Prostate gland (tissue), 2 donors: ENCODE results near the gene SYDE2. TPM values are rescaled to one million over a fixed set of nuclear protein-coding genes. Genes with fewer than 3 reads are reported as not detected.

Experiments
- DNase-seq: peaks from one replicate; pipeline ENCODE4 v3.0.0-alpha.2; 2019; ENCODE audit warnings: low spot score
- H3K27ac ChIP-seq, 2 donors: fragments of 200-600 bp; sonication (generic); 2 replicates each; pipeline ENCODE4 v1.5.1; 2017 to 2019
- H3K27me3 ChIP-seq: fragments of 200-600 bp; sonication (generic); replicated peaks from 2 replicates; pipeline ENCODE4 v1.5.1; 2019; ENCODE audit not compliant: insufficient read depth
- H3K36me3 ChIP-seq, 2 donors: fragments of 200-600 bp; sonication (generic); 1 replicate in 1 of 2; 2 replicates in 1 of 2; pipeline versions ENCODE4 v1.5.1 to v1.8.1; 2017 to 2019
- H3K4me1 ChIP-seq: fragments of 200-600 bp; sonication (generic); replicated peaks from 2 replicates; pipeline ENCODE4 v1.5.1; 2019
- H3K4me3 ChIP-seq, 2 donors: fragments of 200-600 bp; sonication (generic); 2 replicates each; pipeline ENCODE4 v1.5.1; 2017 to 2019
- H3K9me3 ChIP-seq: fragments of 200-600 bp; sonication (generic); 2 replicates; pipeline ENCODE4 v1.5.1; 2017
- POLR2A ChIP-seq: fragments of 450-650 bp; IDR thresholded peaks from one replicate; pipeline ENCODE4 v1.6.1; 2016; ENCODE audit warnings: antibody characterized with exemption, mild to moderate bottlenecking
- POLR2AphosphoS5 ChIP-seq: sonication (generic); formaldehyde crosslinking; IDR thresholded peaks from one replicate; pipeline ENCODE4 v1.6.1; 2017; ENCODE audit warnings: antibody characterized with exemption
- WGBS: methylation state at CpG from one replicate; pipeline ENCODE4 v1.1.5; 2018; 5-methylcytosine and 5-hydroxymethylcytosine counted together
- intact Hi-C: fragments of 100-400 bp; cut with DNase I; formaldehyde crosslinking; loops from one replicate; pipeline ENCODE4 v1.14.2; 2022
- total RNA-seq, 2 donors: library from RNA; depleted of rRNA; stranded (reverse); fragments of >200 nt; gene quantifications; one replicate each; pipeline ENCODE4 v1.1.0, GENCODE V29; 2016
- TF ChIP-seq, protein P1 (sequence below), 4 experiments: fragments of 200-600 bp in 2 of 4; fragments of 450-650 bp in 2 of 4; sonication (generic) in 2 of 4; IDR thresholded peaks; 1 replicate in 3 of 4; 2 replicates in 1 of 4; pipeline ENCODE4 v1.5.1; 2016 to 2019; ENCODE audit warnings: antibody characterized with exemption in 4 of 4, mild to moderate bottlenecking in 2 of 4, moderate library complexity in 2 of 4

Gene SYDE2
- total RNA-seq, 2 donors from 2014 or later: 6.6 to 8.4 TPM

GRCh38 chr1:85157436-85157835 lies 43.4 kb downstream of the SYDE2 start:
- intact Hi-C loops: no loop called here
- no peak for DNase-seq
- Histone ChIP-seq H3K4me3 (no peak overlapping the region), H3K36me3 (no peaks in the 10 kb centered on the region), H3K27ac (no peak overlapping the region), H3K4me1 (no peaks in the 10 kb centered on the region), H3K9me3 (no peaks in the 10 kb centered on the region), H3K27me3 (no peaks in the 10 kb centered on the region)
- TF ChIP-seq POLR2AphosphoS5 (no peak), POLR2A (no peak)
- TF ChIP-seq, protein P1, sequence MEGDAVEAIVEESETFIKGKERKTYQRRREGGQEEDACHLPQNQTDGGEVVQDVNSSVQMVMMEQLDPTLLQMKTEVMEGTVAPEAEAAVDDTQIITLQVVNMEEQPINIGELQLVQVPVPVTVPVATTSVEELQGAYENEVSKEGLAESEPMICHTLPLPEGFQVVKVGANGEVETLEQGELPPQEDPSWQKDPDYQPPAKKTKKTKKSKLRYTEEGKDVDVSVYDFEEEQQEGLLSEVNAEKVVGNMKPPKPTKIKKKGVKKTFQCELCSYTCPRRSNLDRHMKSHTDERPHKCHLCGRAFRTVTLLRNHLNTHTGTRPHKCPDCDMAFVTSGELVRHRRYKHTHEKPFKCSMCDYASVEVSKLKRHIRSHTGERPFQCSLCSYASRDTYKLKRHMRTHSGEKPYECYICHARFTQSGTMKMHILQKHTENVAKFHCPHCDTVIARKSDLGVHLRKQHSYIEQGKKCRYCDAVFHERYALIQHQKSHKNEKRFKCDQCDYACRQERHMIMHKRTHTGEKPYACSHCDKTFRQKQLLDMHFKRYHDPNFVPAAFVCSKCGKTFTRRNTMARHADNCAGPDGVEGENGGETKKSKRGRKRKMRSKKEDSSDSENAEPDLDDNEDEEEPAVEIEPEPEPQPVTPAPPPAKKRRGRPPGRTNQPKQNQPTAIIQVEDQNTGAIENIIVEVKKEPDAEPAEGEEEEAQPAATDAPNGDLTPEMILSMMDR (IDR thresholded peaks at IDR 0.05): no peak

GRCh38 chr1:85153149-85153891 lies 47.5 kb downstream of the SYDE2 start:
- no peak overlapping the region for H3K27ac ChIP-seq
- WGBS: 48% methylated on average over 4 of the region's 4 CpGs
- no peak for TF ChIP-seq POLR2AphosphoS5
- TF ChIP-seq POLR2A: no peak
- TF ChIP-seq, protein P1 (IDR thresholded peaks at IDR 0.05): no peak
- H3K4me1 ChIP-seq: no peaks in the 10 kb centered on the region
- H3K27me3 ChIP-seq: no peaks in the 10 kb centered on the region
- H3K36me3 ChIP-seq: no peaks in the 10 kb centered on the region
- no peaks in the 10 kb centered on the region for H3K9me3 ChIP-seq
- no peak for DNase-seq
- intact Hi-C loops: no loop called here
- H3K4me3 ChIP-seq: no peak overlapping the region

DNA sequence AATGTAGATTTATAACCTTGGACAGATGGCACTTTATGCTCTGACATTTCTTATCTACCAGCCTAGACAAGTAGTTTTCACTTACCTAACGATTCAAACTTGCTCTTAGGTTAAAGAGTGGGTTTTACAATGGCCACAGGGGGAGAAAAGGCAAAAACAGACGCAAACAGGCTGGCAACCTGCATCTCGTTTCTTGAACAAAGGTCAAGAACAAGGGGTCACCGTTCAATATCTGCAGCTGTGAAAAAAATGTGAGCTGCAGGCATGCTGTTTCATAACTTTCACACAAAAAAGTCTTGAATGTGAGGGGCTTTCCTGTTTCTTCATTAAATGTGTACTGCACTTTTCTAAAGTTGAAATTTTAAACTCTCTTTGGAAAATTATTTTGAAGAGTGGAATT lies 49.4 kb downstream of the SYDE2 start:
- DNase-seq: no peak
- no peak for TF ChIP-seq POLR2AphosphoS5
- TF ChIP-seq, protein P1 (IDR thresholded peaks at IDR 0.05): no peak
- no peak for TF ChIP-seq POLR2A
- intact Hi-C loops: no loop called here
- Histone ChIP-seq H3K27me3 (no peaks in the 10 kb centered on the region), H3K4me3 (no peak overlapping the region), H3K27ac (no peak overlapping the region), H3K36me3 (no peaks in the 10 kb centered on the region), H3K9me3 (no peaks in the 10 kb centered on the region), H3K4me1 (no peaks in the 10 kb centered on the region)
- 42% methylated on average over 4 of the region's 4 CpGs for WGBS

- H3K27ac ChIP-seq: no peak overlapping the region
- intact Hi-C loops: no loop called here
- H3K4me1 ChIP-seq: no peaks in the 10 kb centered on the region
- no peaks in the 10 kb centered on the region for H3K9me3 ChIP-seq
- WGBS: 65% methylated on average over 2 of the region's 2 CpGs
- TF ChIP-seq POLR2AphosphoS5 (no peak), POLR2A (no peak)
- TF ChIP-seq, protein P1 (IDR thresholded peaks at IDR 0.05): no peak
- DNase-seq: no peak
- no peak overlapping the region for H3K4me3 ChIP-seq
- no peaks in the 10 kb centered on the region for H3K27me3 ChIP-seq
- no peaks in the 10 kb centered on the region for H3K36me3 ChIP-seq
Observed at GRCh38 chr1:85149805-85150204, 51.0 kb downstream of the SYDE2 start.

DNA sequence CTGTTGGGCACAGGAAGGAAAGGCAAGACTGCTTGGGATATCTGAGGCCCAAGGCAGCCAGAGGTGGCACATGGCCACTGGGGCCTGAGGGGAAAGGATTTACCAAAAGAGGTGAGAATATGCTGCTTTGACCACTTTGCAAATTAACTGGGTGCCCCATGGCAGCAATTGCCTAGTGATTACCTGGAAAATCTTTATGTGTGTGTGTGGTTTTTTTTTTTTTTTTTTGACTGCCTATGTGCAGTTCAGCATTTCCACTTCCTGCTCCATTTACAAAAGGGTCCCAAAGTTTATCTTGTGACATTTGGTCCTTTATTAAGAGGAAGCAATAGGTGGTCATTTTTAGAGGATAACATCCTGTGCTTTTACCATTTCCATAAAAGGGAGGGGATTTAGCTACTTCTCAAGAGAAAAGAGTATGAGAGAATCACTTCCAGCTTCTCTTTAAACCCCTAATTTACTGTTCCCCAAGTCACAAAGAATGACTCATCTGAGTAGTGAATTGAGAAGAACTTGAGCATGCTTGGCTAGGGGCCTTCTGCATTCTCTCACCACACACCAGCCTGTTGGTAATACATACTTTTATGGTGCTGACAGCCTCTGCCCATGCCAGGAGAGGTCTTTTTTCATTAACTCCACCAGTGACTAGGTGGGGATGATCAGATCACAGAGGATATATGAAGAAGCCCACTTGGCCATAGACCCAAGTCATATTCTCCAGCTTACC lies 52.1 kb downstream of the SYDE2 start:
- TF ChIP-seq, protein P1 (IDR thresholded peaks at IDR 0.05): no peak
- TF ChIP-seq POLR2AphosphoS5 (no peak), POLR2A (no peak)
- intact Hi-C loops: no loop called here
- no peaks in the 10 kb centered on the region for H3K4me1 ChIP-seq
- no peak overlapping the region for H3K27ac ChIP-seq
- no peak for DNase-seq
- H3K4me3 ChIP-seq: no peak overlapping the region
- H3K36me3 ChIP-seq: no peaks in the 10 kb centered on the region
- H3K9me3 ChIP-seq: no peaks in the 10 kb centered on the region
- no peaks in the 10 kb centered on the region for H3K27me3 ChIP-seq
